HepG2 (cell line): Measurements from ENCODE around the gene ARL11. TPM values are rescaled to one million over a fixed set of nuclear protein-coding genes. Genes with fewer than 3 reads are reported as not detected.

Experiments used
- ADNP ChIP-seq: sonication (generic); formaldehyde crosslinking; IDR thresholded peaks from 2 replicates; pipeline ENCODE4 v1.4.0; 2020; ENCODE audit warnings: missing genetic modification reagents
- ATF5 ChIP-seq: sonication (generic); formaldehyde crosslinking; IDR thresholded peaks from 2 replicates; pipeline ENCODE4 v1.4.0; 2020; ENCODE audit warnings: mild to moderate bottlenecking, low read depth, missing genetic modification reagents
- ATM ChIP-seq: fragments of 450-650 bp; IDR thresholded peaks from 2 replicates; pipeline ENCODE4 v1.7.1; 2017; ENCODE audit warnings: mild to moderate bottlenecking, borderline replicate concordance
- EHMT2 ChIP-seq: fragments of 200-600 bp; sonication (generic); IDR thresholded peaks from 2 replicates; pipeline ENCODE4 v1.7.0; 2017; ENCODE audit warnings: antibody characterized with exemption, low read depth, low read length, borderline replicate concordance
- FOXK1 ChIP-seq: sonication (generic); formaldehyde crosslinking; IDR thresholded peaks from 2 replicates; pipeline ENCODE4 v1.4.0; 2020; ENCODE audit warnings: low read depth, missing genetic modification reagents, borderline replicate concordance
- HOXA9 ChIP-seq: sonication (generic); formaldehyde crosslinking; IDR thresholded peaks from 2 replicates; pipeline ENCODE4 v1.8.1; 2022; ENCODE audit warnings: missing genetic modification reagents, mild to moderate bottlenecking, moderate library complexity, borderline replicate concordance
- IKZF4 ChIP-seq: sonication (generic); formaldehyde crosslinking; IDR thresholded peaks from 2 replicates; pipeline ENCODE4 v1.5.1; 2020; ENCODE audit warnings: borderline replicate concordance, mild to moderate bottlenecking, low read depth, missing genetic modification reagents; ENCODE audit errors: not compliant biosample characterization
- IRF2 ChIP-seq: IDR thresholded peaks from 2 replicates; pipeline ENCODE4 v1.6.1; 2018; ENCODE audit warnings: missing genetic modification reagents, missing compliant biosample characterization
- JUNB ChIP-seq: sonication (generic); formaldehyde crosslinking; IDR thresholded peaks from 2 replicates; pipeline ENCODE4 v1.8.0; 2022; ENCODE audit warnings: missing genetic modification reagents, mild to moderate bottlenecking, borderline replicate concordance
- KDM5A ChIP-seq: fragments of 200-600 bp; sonication (generic); IDR thresholded peaks from 2 replicates; pipeline ENCODE4 v1.7.0; 2018; ENCODE audit warnings: antibody characterized with exemption, mild to moderate bottlenecking, low read length, borderline replicate concordance
- KDM6A ChIP-seq: IDR thresholded peaks from 2 replicates; pipeline ENCODE4 v1.6.1; 2016; ENCODE audit warnings: low read depth
- MYPOP ChIP-seq: sonication (generic); formaldehyde crosslinking; IDR thresholded peaks from 2 replicates; pipeline ENCODE4 v1.8.1; 2023; ENCODE audit warnings: mild to moderate bottlenecking, moderate library complexity, missing genetic modification reagents
- NR2F6 ChIP-seq, 2 experiments: IDR thresholded peaks; 2 replicates each; pipeline ENCODE4 v1.6.1; 2016; ENCODE audit warnings: antibody characterized with exemption in 1 of 2, mild to moderate bottlenecking in 1 of 2
- PLRG1 ChIP-seq: fragments of 450-650 bp; conservative IDR thresholded peaks from 2 replicates; pipeline ENCODE4 v1.6.1; 2016
- SIX1 ChIP-seq: sonication (generic); formaldehyde crosslinking; IDR thresholded peaks from 2 replicates; pipeline ENCODE4 v1.4.0; 2020; ENCODE audit warnings: missing genetic modification reagents, borderline replicate concordance
- STAG1 ChIP-seq: sonication (generic); formaldehyde crosslinking; IDR thresholded peaks from 2 replicates; pipeline ENCODE4 v1.4.0; 2020; ENCODE audit warnings: missing genetic modification reagents
- ZFP82 ChIP-seq: sonication (generic); formaldehyde crosslinking; IDR thresholded peaks from 2 replicates; pipeline ENCODE4 v1.5.1; 2020; ENCODE audit warnings: mild to moderate bottlenecking, missing genetic modification reagents, borderline replicate concordance
- ZNF232 ChIP-seq: sonication (generic); formaldehyde crosslinking; IDR thresholded peaks from 2 replicates; pipeline ENCODE4 v1.4.0; 2020; ENCODE audit warnings: missing genetic modification reagents, borderline replicate concordance
- ZNF282 ChIP-seq: fragments of 450-650 bp; IDR thresholded peaks from 2 replicates; pipeline ENCODE4 v1.6.1; 2018; ENCODE audit not compliant: partially characterized antibody
- ZNF513 ChIP-seq: sonication (generic); formaldehyde crosslinking; conservative IDR thresholded peaks from 2 replicates; pipeline ENCODE4 v1.5.0; 2020; ENCODE audit warnings: missing genetic modification reagents
- ZNF557 ChIP-seq: sonication (generic); formaldehyde crosslinking; IDR thresholded peaks from 2 replicates; pipeline ENCODE4 v1.4.0; 2020; ENCODE audit warnings: missing genetic modification reagents
- ZNF598 ChIP-seq: sonication (generic); formaldehyde crosslinking; IDR thresholded peaks from 2 replicates; pipeline ENCODE4 v1.5.1; 2020; ENCODE audit warnings: mild to moderate bottlenecking, missing genetic modification reagents, borderline replicate concordance
- ZNF720 ChIP-seq: sonication (generic); formaldehyde crosslinking; IDR thresholded peaks from 2 replicates; pipeline ENCODE4 v1.4.0; 2020; ENCODE audit warnings: missing genetic modification reagents
- polyA plus RNA-seq, 8 experiments: library from polyadenylated mRNA; depleted of rRNA in 3 of 8; stranded (reverse) in 7 of 8; unstranded in 1 of 8; fragments of >200 nt; fragmentation: Illumina TruSeq in 4 of 8; extraction: Trizol in 4 of 8; gene quantifications; 2 replicates each; pipeline versions ENCODE4 v1.2.1 to v1.2.3, GENCODE V29; 2011 to 2016; ENCODE audit warnings: low read depth in 4 of 8, missing spikeins in 1 of 8, mixed read lengths in 1 of 8; ENCODE audit not compliant: insufficient read depth in 1 of 8
- total RNA-seq, 5 experiments: library from RNA; depleted of rRNA; stranded (reverse); fragments of >200 nt; fragmentation: Illumina TruSeq; extraction: Trizol; gene quantifications; 2 replicates each; pipeline ENCODE4 v1.2.3, GENCODE V29; 2016; ENCODE audit warnings: low read depth in 1 of 5
- TF ChIP-seq, protein P1 (sequence below): sonication (generic); formaldehyde crosslinking; IDR thresholded peaks from 2 replicates; pipeline ENCODE4 v1.9.0; 2021; ENCODE audit warnings: missing genetic modification reagents, borderline replicate concordance

ARL11 gene
- total and polyA plus RNA-seq, 2 of the 13 experiments (the other 11 are each of a cell fraction or from before 2014, with no cell fraction given), result 0.04 to 0.22 TPM

GRCh38 chr13:49606747-49607648, 21.3 kb upstream of the ARL11 start (continued):
- TF ChIP-seq HOXA9 (CRISPR knock-in tag), result no peak
- TF ChIP-seq FOXK1, result no peak
- no peak for TF ChIP-seq SIX1 (CRISPR knock-in tag)
- TF ChIP-seq, protein P1, sequence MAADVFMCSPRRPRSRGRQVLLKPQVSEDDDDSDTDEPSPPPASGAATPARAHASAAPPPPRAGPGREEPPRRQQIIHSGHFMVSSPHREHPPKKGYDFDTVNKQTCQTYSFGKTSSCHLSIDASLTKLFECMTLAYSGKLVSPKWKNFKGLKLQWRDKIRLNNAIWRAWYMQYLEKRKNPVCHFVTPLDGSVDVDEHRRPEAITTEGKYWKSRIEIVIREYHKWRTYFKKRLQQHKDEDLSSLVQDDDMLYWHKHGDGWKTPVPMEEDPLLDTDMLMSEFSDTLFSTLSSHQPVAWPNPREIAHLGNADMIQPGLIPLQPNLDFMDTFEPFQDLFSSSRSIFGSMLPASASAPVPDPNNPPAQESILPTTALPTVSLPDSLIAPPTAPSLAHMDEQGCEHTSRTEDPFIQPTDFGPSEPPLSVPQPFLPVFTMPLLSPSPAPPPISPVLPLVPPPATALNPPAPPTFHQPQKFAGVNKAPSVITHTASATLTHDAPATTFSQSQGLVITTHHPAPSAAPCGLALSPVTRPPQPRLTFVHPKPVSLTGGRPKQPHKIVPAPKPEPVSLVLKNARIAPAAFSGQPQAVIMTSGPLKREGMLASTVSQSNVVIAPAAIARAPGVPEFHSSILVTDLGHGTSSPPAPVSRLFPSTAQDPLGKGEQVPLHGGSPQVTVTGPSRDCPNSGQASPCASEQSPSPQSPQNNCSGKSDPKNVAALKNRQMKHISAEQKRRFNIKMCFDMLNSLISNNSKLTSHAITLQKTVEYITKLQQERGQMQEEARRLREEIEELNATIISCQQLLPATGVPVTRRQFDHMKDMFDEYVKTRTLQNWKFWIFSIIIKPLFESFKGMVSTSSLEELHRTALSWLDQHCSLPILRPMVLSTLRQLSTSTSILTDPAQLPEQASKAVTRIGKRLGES (CRISPR knock-in tag), result no peak
- TF ChIP-seq ZNF598 (CRISPR knock-in tag), result no peak
- TF ChIP-seq KDM5A, result no peak
- TF ChIP-seq MYPOP (CRISPR knock-in tag), result peak; percentile 28; the same call in 1 of the 2 replicates
- TF ChIP-seq ZNF513 (CRISPR knock-in tag), result no peak
- no peak for TF ChIP-seq EHMT2
- TF ChIP-seq KDM6A, result no peak
- no peak for TF ChIP-seq ZNF282
- no peak for TF ChIP-seq ATF5 (CRISPR knock-in tag)
- TF ChIP-seq JUNB (CRISPR knock-in tag), result no peak
- no peak for TF ChIP-seq ATM
- TF ChIP-seq IKZF4 (CRISPR knock-in tag), result no peak
- no peak for TF ChIP-seq NR2F6 (IDR thresholded peaks at IDR 0.05)
- peak; percentile 40; the same call in 1 of the 2 replicates for TF ChIP-seq NR2F6 (CRISPR knock-in tag; IDR thresholded peaks at IDR 0.05)
- TF ChIP-seq ZNF232 (CRISPR knock-in tag), result no peak
- no peak for TF ChIP-seq ADNP (CRISPR knock-in tag)
- peak; percentile 97 for TF ChIP-seq STAG1
- TF ChIP-seq PLRG1, result no peak
- TF ChIP-seq ZNF557 (CRISPR knock-in tag), result no peak
- no peak for TF ChIP-seq ZFP82 (CRISPR knock-in tag)
- no peak for TF ChIP-seq ZNF720 (CRISPR knock-in tag)
- TF ChIP-seq IRF2, result peak; percentile 60; the same call in 1 of the 2 replicates
